Stimulated activated effector memory CD8-positive, alpha-beta T cell treated with anti-CD3 and anti-CD28 coated beads, Interleukin-12 subunit alpha, Interleukin-12 subunit beta, amount 100 ng/mL, for 72 hours (primary cell): ENCODE data around the gene KCNMA1.

Experiments
- ATAC-seq: fragments of 150-1000 bp; cut with Tn5 transposase; 2 replicates; pipeline ENCODE4 v1.10.0; 2021
- DNase-seq, 2 donors: peaks; one replicate each; pipeline ENCODE4 v3.0.0; 2021 to 2022; ENCODE audit warnings: low spot score in 2 of 2
- H3K27ac Mint-ChIP-seq: one replicate; pipeline ENCODE4 v1.8.0; 2022; ENCODE audit warnings: mild to moderate bottlenecking, mixed read lengths
- H3K36me3 Mint-ChIP-seq: one replicate; pipeline ENCODE4 v1.8.0; 2022; ENCODE audit warnings: mild to moderate bottlenecking, mixed read lengths
- H3K4me1 Mint-ChIP-seq: one replicate; pipeline ENCODE4 v1.8.0; 2022; ENCODE audit warnings: mixed read lengths
- H3K4me3 Mint-ChIP-seq: one replicate; pipeline ENCODE4 v1.8.0; 2022; ENCODE audit warnings: mild to moderate bottlenecking, mixed read lengths
- H3K9me3 Mint-ChIP-seq: one replicate; pipeline ENCODE4 v1.8.0; 2022; ENCODE audit warnings: mixed read lengths

Gene KCNMA1

DNA sequence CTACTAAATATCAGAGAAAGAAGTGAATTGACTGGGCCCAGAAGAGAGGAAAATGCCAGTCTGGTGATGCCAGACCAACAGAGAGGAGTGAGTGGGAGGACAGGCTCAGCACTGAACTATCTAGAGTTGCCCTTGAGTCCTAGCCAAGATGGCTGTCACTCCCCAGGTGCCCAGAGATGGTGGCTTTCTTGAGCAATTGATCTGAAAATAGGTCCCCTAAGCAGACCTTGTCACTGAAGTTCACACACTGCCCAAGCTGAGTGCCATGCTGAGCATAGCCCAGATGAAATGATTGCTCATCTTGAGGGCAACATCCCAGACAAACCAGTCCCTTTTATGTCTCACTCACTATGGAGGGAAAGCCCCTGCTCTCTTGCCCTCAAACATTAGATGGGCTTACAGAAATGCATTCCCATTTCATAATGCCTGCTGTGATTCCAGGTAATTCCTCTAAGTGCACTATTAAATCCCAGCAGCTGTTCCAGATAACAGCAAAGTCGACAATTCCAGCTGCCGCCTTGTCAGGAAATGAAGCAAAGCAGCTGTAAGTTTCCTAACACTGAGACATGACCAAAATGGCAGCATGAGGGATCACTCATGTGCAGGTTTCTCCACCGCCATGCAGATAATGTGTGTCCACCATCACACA is 329.4 kb downstream of the KCNMA1 start:
- no peaks in the 10 kb centered on the region for H3K4me1 Mint-ChIP-seq
- ATAC-seq (peak; percentile 37), DNase-seq (no peak)
- H3K9me3 Mint-ChIP-seq = no peaks in the 10 kb centered on the region
- H3K27ac Mint-ChIP-seq = no peak overlapping the region
- H3K4me3 Mint-ChIP-seq = no peak overlapping the region
- no peaks in the 10 kb centered on the region for H3K36me3 Mint-ChIP-seq

GRCh38 chr10:77306666-77307065 is 330.9 kb downstream of the KCNMA1 start:
- H3K4me3 Mint-ChIP-seq = no peak overlapping the region
- H3K4me1 Mint-ChIP-seq = no peaks in the 10 kb centered on the region
- DNase-seq (no peak), ATAC-seq (no peak)
- no peaks in the 10 kb centered on the region for H3K36me3 Mint-ChIP-seq
- H3K27ac Mint-ChIP-seq = no peak overlapping the region
- H3K9me3 Mint-ChIP-seq = peaks cover 4% of the 10 kb centered on the region

DNA sequence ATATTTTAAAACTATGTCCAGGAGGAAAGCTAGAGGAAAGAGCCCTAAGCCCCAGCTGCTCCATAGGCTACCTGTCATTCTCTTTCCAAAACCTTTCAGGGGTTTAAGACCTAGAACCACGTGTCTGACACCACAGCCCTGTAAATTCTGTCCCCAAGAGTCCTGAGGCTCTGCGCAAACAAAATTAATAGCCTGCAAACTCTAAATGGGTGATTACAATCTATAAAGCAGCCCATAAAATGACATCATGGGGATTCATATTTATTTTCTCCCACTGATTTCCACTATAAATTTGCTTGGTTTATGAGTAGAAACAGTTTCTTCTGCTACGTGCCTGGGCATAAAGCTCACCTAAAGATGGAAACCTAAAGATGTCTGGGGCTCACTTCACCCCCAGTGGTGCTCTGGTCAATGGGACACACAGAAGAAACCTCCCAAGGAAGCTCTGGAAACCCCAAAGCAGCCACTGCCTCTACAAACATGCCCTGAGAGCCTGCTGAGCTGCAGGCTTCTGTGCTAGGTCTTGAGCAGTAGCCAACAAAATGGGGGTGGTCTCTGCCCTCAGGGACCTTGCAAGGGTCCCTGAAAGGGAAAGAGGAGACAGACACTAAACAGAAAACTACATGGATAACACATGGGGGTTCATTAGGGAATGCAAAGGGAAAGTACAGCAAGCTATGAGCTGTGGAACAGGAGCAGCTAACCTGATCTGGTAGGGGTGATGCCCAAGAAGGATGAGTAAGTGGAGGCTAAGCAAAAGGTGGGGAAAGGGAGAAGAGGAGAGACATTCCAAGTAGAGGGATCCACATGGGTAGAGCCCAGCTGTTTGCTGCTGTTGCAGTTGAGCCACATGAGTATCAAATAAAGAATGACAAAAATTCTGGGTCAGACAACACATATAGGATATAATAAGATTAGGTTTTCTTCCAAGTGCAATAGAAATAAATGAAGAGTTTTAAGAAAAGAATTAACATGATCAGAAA is 331.7 kb downstream of the KCNMA1 start:
- no peak for DNase-seq

GRCh38 chr10:77304192-77304591 is 333.4 kb downstream of the KCNMA1 start:
- Mint-ChIP-seq H3K4me1 (no peaks in the 10 kb centered on the region), H3K27ac (no peak overlapping the region), H3K9me3 (peaks cover 4% of the 10 kb centered on the region), H3K4me3 (no peak overlapping the region), H3K36me3 (no peaks in the 10 kb centered on the region)
- DNase-seq (no peak), ATAC-seq (no peak)

More for the DNA sequence above, 331.7 kb downstream of the KCNMA1 start:
- no peaks in the 10 kb centered on the region for H3K36me3 Mint-ChIP-seq
- no peaks in the 10 kb centered on the region for H3K4me1 Mint-ChIP-seq
- ATAC-seq = no peak
- H3K9me3 Mint-ChIP-seq = peaks cover 4% of the 10 kb centered on the region
- H3K27ac Mint-ChIP-seq = no peak overlapping the region
- H3K4me3 Mint-ChIP-seq = no peak overlapping the region

DNA sequence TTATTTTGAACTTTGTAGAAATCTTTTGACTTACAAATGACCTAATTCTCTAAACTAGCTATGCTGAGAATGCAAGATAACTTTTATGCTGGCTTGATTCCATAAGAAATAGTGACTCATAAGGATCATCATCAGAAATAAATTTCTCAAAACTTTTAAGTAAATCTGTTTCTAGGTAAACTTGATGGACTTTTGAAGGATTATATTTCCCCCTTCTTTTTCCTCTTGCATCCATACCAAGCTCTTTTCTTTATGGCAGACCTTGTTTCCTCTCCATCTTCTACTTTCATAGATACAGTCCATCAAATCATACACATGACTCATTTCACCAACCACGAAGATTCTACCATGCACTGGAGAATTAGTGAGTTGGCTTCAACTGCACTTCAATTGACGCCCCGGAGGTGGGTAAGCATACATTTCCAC is 336.3 kb downstream of the KCNMA1 start:
- Mint-ChIP-seq H3K27ac (no peak overlapping the region), H3K4me1 (no peaks in the 10 kb centered on the region), H3K36me3 (no peaks in the 10 kb centered on the region), H3K9me3 (peaks cover 4% of the 10 kb centered on the region), H3K4me3 (no peak overlapping the region)
- no peak for ATAC-seq
- DNase-seq = no peak

GRCh38 chr10:77300682-77301302 is 336.8 kb downstream of the KCNMA1 start:
- DNase-seq (no peak), ATAC-seq (no peak)
- H3K36me3 Mint-ChIP-seq = no peaks in the 10 kb centered on the region
- H3K4me3 Mint-ChIP-seq = no peak overlapping the region
- no peaks in the 10 kb centered on the region for H3K4me1 Mint-ChIP-seq
- H3K9me3 Mint-ChIP-seq = peaks cover 4% of the 10 kb centered on the region
- no peak overlapping the region for H3K27ac Mint-ChIP-seq

DNA sequence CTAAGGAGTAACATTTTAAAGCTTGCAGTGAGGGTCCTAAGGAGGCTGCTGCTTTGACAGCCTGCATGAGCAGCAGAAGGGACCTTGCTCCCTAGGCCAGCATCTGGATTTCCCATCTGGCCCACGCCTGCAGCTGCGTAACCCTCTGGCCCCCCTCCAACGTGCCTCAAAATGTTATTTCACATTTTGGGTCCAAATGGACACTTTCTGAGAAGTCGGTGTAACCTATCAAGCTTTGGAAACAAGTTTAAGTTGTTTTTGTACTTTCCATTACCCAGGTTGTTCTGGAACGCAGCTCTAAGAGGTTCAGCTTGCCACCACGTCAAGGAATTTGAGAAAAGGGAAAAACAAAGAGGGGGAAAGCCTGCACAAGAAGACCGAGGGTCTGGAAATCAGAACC is 338.3 kb downstream of the KCNMA1 start:
- H3K27ac Mint-ChIP-seq = no peak overlapping the region
- H3K36me3 Mint-ChIP-seq = no peaks in the 10 kb centered on the region
- DNase-seq (no peak), ATAC-seq (no peak)
- peaks cover 4% of the 10 kb centered on the region for H3K9me3 Mint-ChIP-seq
- no peaks in the 10 kb centered on the region for H3K4me1 Mint-ChIP-seq
- no peak overlapping the region for H3K4me3 Mint-ChIP-seq

DNA sequence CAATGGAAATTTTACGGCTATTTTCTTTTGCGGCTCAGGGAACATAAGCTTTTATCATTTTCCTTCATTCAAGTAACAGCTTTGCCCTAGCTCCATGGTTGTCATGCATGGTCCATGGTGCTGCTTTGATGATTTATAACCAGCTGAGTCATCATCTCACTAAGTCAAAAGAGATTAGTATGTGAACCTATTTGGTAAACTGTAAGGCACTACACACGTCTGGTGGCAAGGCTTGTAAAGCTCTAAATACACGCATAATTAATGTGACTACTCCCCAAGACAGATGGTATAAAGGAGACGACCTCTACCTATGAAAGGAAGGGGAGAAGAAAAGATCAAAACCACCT is 340.2 kb downstream of the KCNMA1 start:
- Mint-ChIP-seq H3K4me1 (no peaks in the 10 kb centered on the region), H3K9me3 (peaks cover 2% of the 10 kb centered on the region), H3K36me3 (no peaks in the 10 kb centered on the region), H3K27ac (no peak overlapping the region), H3K4me3 (no peak overlapping the region)
- no peak for DNase-seq
- ATAC-seq = no peak

GRCh38 chr10:77296534-77297392 is 340.8 kb downstream of the KCNMA1 start:
- Mint-ChIP-seq H3K9me3 (no peaks in the 10 kb centered on the region), H3K27ac (no peak overlapping the region), H3K4me1 (no peaks in the 10 kb centered on the region), H3K4me3 (no peak overlapping the region), H3K36me3 (no peaks in the 10 kb centered on the region)
- ATAC-seq = no peak
- no peak for DNase-seq

DNA sequence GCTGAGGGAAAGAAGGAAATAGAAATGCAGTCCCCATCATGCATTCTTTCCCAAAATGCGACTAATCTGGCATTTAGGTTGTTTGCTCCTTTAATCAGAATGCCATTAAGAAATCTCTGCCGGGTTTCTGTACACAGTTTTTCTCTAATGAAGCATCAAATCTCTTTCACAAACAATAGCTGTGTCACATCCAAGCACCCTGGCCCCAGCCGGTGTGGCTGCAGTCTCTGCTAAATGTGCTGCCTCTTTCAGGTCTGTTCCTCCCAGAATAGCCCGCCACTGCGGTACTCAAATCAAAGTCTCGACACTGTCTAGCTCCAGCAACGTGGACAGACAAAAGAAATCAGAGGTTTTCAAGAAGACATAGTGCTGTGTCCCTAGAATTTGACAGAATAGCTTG is 343.8 kb downstream of the KCNMA1 start:
- Mint-ChIP-seq H3K4me3 (no peak overlapping the region), H3K36me3 (no peaks in the 10 kb centered on the region), H3K9me3 (no peaks in the 10 kb centered on the region), H3K4me1 (no peaks in the 10 kb centered on the region), H3K27ac (no peak overlapping the region)
- no peak for DNase-seq
- no peak for ATAC-seq

DNA sequence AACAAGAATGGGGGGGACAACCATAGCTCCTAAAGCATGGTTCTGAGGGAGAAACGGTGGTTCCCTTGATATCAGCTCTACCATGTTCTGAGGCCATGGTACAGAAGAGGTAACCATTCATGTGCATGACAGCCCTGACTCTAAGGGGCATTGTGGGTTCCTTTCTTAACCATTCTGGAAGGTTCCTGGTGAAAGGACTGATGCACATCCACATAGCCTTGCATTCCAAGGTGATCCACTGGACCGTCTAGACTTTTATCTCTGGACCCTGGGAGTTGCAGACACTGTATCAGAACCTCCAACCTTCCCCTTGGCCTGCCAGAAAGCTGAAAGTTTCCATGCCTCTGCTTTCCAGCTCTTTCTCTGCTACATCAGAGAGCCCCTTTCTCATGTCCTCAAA is 344.3 kb downstream of the KCNMA1 start:
- Mint-ChIP-seq H3K4me1 (no peaks in the 10 kb centered on the region), H3K36me3 (no peaks in the 10 kb centered on the region), H3K9me3 (no peaks in the 10 kb centered on the region), H3K27ac (no peak overlapping the region), H3K4me3 (no peak overlapping the region)
- DNase-seq = no peak
- ATAC-seq = no peak

- no peak for DNase-seq
- H3K36me3 Mint-ChIP-seq = no peaks in the 10 kb centered on the region
- no peak overlapping the region for H3K27ac Mint-ChIP-seq
- no peak for ATAC-seq
- H3K4me1 Mint-ChIP-seq = no peaks in the 10 kb centered on the region
- H3K9me3 Mint-ChIP-seq = no peaks in the 10 kb centered on the region
- H3K4me3 Mint-ChIP-seq = no peak overlapping the region
Observed at GRCh38 chr10:77291596-77292505, 345.8 kb downstream of the KCNMA1 start.

GRCh38 chr10:77290528-77291155 is 347.0 kb downstream of the KCNMA1 start:
- no peak overlapping the region for H3K27ac Mint-ChIP-seq
- no peak for ATAC-seq
- no peaks in the 10 kb centered on the region for H3K36me3 Mint-ChIP-seq

GRCh38 chr10:77289790-77290189 is 347.8 kb downstream of the KCNMA1 start:
- H3K4me1 Mint-ChIP-seq = no peaks in the 10 kb centered on the region

More at GRCh38 chr10:77290528-77291155, 347.0 kb downstream of the KCNMA1 start:
- no peak for DNase-seq
- Mint-ChIP-seq H3K9me3 (no peaks in the 10 kb centered on the region), H3K4me1 (no peaks in the 10 kb centered on the region), H3K4me3 (no peak overlapping the region)

More at GRCh38 chr10:77289790-77290189, 347.8 kb downstream of the KCNMA1 start:
- Mint-ChIP-seq H3K9me3 (no peaks in the 10 kb centered on the region), H3K36me3 (no peaks in the 10 kb centered on the region), H3K27ac (no peak overlapping the region), H3K4me3 (no peak overlapping the region)
- ATAC-seq = no peak
- no peak for DNase-seq
